B cell (primary cell): Measurements from ENCODE around the gene SWSAP1. TPM values are rescaled to one million over a fixed set of nuclear protein-coding genes. Genes with fewer than 3 reads are reported as not detected.

Experiments used
- ATAC-seq: fragments of 200-7000 bp; cut with Tn5 transposase; one replicate; pipeline ENCODE4 v1.10.0; 2021; ENCODE audit warnings: low read depth, mild to moderate bottlenecking, moderate number of reproducible peaks, moderate library complexity
- CTCF ChIA-PET: fragments of 350-600 bp; sonication (Branson Sonifier 250); formaldehyde crosslinking; loops from one replicate; lab custom pipeline; 2021; ENCODE audit warnings: antibody characterized with exemption, inconsistent platforms; lab: Charles Lee
- POLR2A ChIA-PET: fragments of 350-600 bp; sonication (Branson Sonifier 250); formaldehyde crosslinking; loops from one replicate; lab custom pipeline; 2021; ENCODE audit warnings: antibody characterized with exemption; lab: Charles Lee
- DNase-seq: peaks from one replicate; pipeline ENCODE4 v3.0.0; 2013
- H2AFZ ChIP-seq: 2 replicates; pipeline ENCODE4 v1.6.1; 2012; ENCODE audit warnings: mild to moderate bottlenecking, low read depth, low read length; ENCODE audit not compliant: insufficient read depth, poor library complexity, severe bottlenecking
- H3K27ac ChIP-seq, 2 donors: 1 replicate in 1 of 2; 2 replicates in 1 of 2; pipeline ENCODE4 v1.5.1; 2012 to 2013; ENCODE audit warnings: low read length in 2 of 2, mild to moderate bottlenecking in 2 of 2, moderate library complexity in 1 of 2
- H3K27me3 ChIP-seq, 4 experiments: fragments of 200-600 bp in 1 of 4; sonication (generic) in 1 of 4; replicated peaks in 1 of 4; 1 replicate in 2 of 4; 2 replicates in 2 of 4; pipeline versions ENCODE4 v1.6.1 to v1.7.0; 2013 to 2016; ENCODE audit warnings: low read length in 3 of 4, mild to moderate bottlenecking in 2 of 4, mixed read lengths in 1 of 4, moderate library complexity in 1 of 4; ENCODE audit not compliant: insufficient read depth in 4 of 4, control insufficient read depth in 3 of 4; ENCODE audit errors: control extremely low read depth in 1 of 4
- H3K36me3 ChIP-seq, 2 experiments: replicated peaks in 1 of 2; 1 replicate in 1 of 2; 2 replicates in 1 of 2; pipeline versions ENCODE4 v1.6.1 to v1.7.1; 2013; ENCODE audit warnings: low read length in 1 of 2; ENCODE audit not compliant: insufficient read depth in 2 of 2, control insufficient read depth in 1 of 2; ENCODE audit errors: control extremely low read depth in 1 of 2, extremely low read depth in 1 of 2
- H3K4me1 ChIP-seq, 2 donors: fragments of 200-600 bp in 1 of 2; sonication (generic) in 1 of 2; 1 replicate in 1 of 2; 2 replicates in 1 of 2; pipeline versions ENCODE4 v1.5.1 to v1.6.1; 2013 to 2017; ENCODE audit warnings: low read length in 2 of 2; ENCODE audit not compliant: control insufficient read depth in 2 of 2, insufficient read depth in 2 of 2
- H3K4me2 ChIP-seq: replicated peaks from 2 replicates; pipeline ENCODE3; 2012; ENCODE audit warnings: mild to moderate bottlenecking, low read depth, low read length; ENCODE audit not compliant: poor library complexity, severe bottlenecking
- H3K4me3 ChIP-seq, 5 experiments: fragments of 200-600 bp in 1 of 5; sonication (generic) in 1 of 5; 1 replicate in 3 of 5; 2 replicates in 2 of 5; pipeline versions ENCODE4 v1.5.1 to v1.7.0; 2011 to 2016; ENCODE audit warnings: low read length in 4 of 5, mild to moderate bottlenecking in 4 of 5, low read depth in 2 of 5, control low read depth in 1 of 5, moderate library complexity in 1 of 5; ENCODE audit not compliant: insufficient read depth in 1 of 5; ENCODE audit errors: control extremely low read depth in 1 of 5, extremely low read depth in 1 of 5
- H3K79me2 ChIP-seq: fragments of 200-600 bp; sonication (generic); one replicate; pipeline ENCODE4 v1.6.0; 2016; ENCODE audit warnings: low read length; ENCODE audit not compliant: control insufficient read depth, insufficient read depth
- H3K9ac ChIP-seq: fragments of 200-600 bp; sonication (generic); 2 replicates; pipeline ENCODE4 v1.6.1; 2017; ENCODE audit warnings: mild to moderate bottlenecking, low read length, moderate library complexity
- H3K9me3 ChIP-seq, 3 donors: one replicate each; pipeline versions ENCODE4 v1.6.1 to v1.7.1; 2013; ENCODE audit warnings: low read length in 2 of 3; ENCODE audit not compliant: control insufficient read depth in 2 of 3, insufficient read depth in 1 of 3; ENCODE audit errors: control extremely low read depth in 1 of 3
- H4K20me1 ChIP-seq: 2 replicates; pipeline ENCODE4 v1.6.0; 2012; ENCODE audit warnings: mild to moderate bottlenecking, low read length; ENCODE audit not compliant: insufficient read depth, control insufficient read depth, poor library complexity, severe bottlenecking
- H3K27ac Mint-ChIP-seq: one replicate; pipeline ENCODE4 v1.8.0; 2021; ENCODE audit warnings: mixed read lengths
- H3K27me3 Mint-ChIP-seq: one replicate; pipeline ENCODE4 v1.8.0; 2021; ENCODE audit warnings: mixed read lengths
- H3K4me1 Mint-ChIP-seq: one replicate; pipeline ENCODE4 v1.8.0; 2021; ENCODE audit warnings: mixed read lengths
- H3K4me3 Mint-ChIP-seq: one replicate; pipeline ENCODE4 v1.8.0; 2021; ENCODE audit warnings: mixed read lengths
- H3K9me3 Mint-ChIP-seq: one replicate; pipeline ENCODE4 v1.8.0; 2022; ENCODE audit warnings: mixed read lengths; ENCODE audit not compliant: insufficient read depth
- EZH2 ChIP-seq: IDR thresholded peaks from 2 replicates; pipeline ENCODE4 v1.6.1; 2012; ENCODE audit warnings: borderline replicate concordance, low read depth, mild to moderate bottlenecking, moderate library complexity, low read length; ENCODE audit not compliant: insufficient read depth, poor library complexity, severe bottlenecking
- WGBS: methylation state at CpG from one replicate; pipeline ENCODE4 v1.1.5; 2013; ENCODE audit warnings: missing lambda C conversion rate; ENCODE audit not compliant: insufficient coverage; 5-methylcytosine and 5-hydroxymethylcytosine counted together
- intact Hi-C: fragments of 100-400 bp; cut with micrococcal nuclease; formaldehyde crosslinking; loops from one replicate; pipeline ENCODE4 v1.10.0; 2022
- polyA plus RNA-seq: library from polyadenylated mRNA; depleted of rRNA; stranded (reverse); fragments of >200 nt; gene quantifications from 2 replicates; pipeline ENCODE4 v1.2.3, GENCODE V29; 2012
- total RNA-seq, 2 donors: library from RNA; stranded (reverse); fragments of 120-200 nt in 1 of 2; gene quantifications; 1 replicate in 1 of 2; 2 replicates in 1 of 2; pipeline versions ENCODE4 v1.2.3 to v1.2.4, GENCODE V29; 2013 to 2022
- TF ChIP-seq, protein P1 (sequence below): fragments of 200-600 bp; IDR thresholded peaks from one replicate; pipeline ENCODE4 v1.8.0; 2022; ENCODE audit warnings: antibody characterized with exemption, mild to moderate bottlenecking

Gene SWSAP1
- total and polyA plus RNA-seq, 2 donors (not counting 1 experiment from before 2014, with no cell fraction given), result 5.0 to 7.6 TPM

DNA sequence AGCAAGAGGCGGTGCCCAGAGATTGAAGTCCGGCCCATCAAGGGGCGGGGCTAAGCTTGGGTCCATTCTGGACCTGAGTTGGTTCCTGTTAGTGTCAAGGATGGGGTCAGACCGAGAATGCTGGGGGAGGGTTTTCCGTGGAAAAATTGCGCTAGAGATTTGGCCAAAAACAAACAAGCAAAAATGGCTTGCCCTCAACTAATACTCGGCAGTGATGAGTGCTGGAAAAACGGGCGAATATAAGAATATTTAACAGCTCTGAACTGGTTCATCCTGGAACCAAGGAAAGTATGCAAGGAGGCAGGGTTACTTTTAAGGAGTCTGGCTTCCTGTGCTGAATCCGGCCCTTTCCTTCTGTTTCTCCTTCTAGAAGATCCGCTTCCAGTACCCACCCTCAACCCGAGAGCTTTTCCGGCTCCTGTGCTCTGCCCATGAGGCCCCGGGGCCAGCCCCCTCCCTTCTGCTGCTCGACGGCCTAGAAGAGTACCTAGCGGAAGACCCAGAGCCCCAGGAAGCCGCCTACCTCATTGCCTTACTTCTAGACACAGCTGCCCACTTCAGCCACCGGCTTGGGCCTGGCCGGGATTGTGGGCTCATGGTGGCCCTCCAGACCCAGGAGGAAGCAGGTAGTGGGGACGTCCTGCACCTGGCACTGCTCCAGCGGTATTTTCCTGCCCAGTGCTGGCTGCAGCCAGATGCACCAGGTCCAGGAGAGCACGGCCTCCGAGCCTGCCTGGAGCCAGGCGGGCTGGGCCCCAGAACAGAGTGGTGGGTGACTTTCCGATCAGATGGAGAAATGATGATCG is 880 bp downstream of the SWSAP1 start:
- peaks cover 20% of the 10 kb centered on the region for H3K4me1 Mint-ChIP-seq
- POLR2A ChIA-PET, result interaction anchor here (0.5 to 2.5 kb wide), 11 partner anchors 8 to 914 kb away, joined by 3 to 23 read pairs (median 6); partner anchors contain the start of genes CCDC159, EPOR, RAB3D and TMEM205
- WGBS, result 6% methylated on average over 24 of the region's 27 CpGs
- Histone ChIP-seq H4K20me1 (no peaks in the 10 kb centered on the region), H3K4me2 (peak overlapping the region; percentile 96), H3K27me3 (no peaks in the 10 kb centered on the region), H3K9me3 (no peaks in the 10 kb centered on the region), H3K79me2 (peaks cover 16% of the 10 kb centered on the region), H3K4me1 (peaks cover 31 to 36% of the 10 kb centered on the region in 2 donors), H2AFZ (peak overlapping the region; percentile 84), H3K4me3 (peak overlapping the region; percentile 64 to 83 (median 74)), H3K27ac (peak overlapping the region; percentile 70 to 88), H3K36me3 (no peaks in the 10 kb centered on the region), H3K9ac (peak overlapping the region; percentile 82)
- DNase-seq (peak; percentile 79), ATAC-seq (peak; percentile 9)
- no peak for TF ChIP-seq EZH2
- TF ChIP-seq, protein P1, sequence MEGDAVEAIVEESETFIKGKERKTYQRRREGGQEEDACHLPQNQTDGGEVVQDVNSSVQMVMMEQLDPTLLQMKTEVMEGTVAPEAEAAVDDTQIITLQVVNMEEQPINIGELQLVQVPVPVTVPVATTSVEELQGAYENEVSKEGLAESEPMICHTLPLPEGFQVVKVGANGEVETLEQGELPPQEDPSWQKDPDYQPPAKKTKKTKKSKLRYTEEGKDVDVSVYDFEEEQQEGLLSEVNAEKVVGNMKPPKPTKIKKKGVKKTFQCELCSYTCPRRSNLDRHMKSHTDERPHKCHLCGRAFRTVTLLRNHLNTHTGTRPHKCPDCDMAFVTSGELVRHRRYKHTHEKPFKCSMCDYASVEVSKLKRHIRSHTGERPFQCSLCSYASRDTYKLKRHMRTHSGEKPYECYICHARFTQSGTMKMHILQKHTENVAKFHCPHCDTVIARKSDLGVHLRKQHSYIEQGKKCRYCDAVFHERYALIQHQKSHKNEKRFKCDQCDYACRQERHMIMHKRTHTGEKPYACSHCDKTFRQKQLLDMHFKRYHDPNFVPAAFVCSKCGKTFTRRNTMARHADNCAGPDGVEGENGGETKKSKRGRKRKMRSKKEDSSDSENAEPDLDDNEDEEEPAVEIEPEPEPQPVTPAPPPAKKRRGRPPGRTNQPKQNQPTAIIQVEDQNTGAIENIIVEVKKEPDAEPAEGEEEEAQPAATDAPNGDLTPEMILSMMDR, result no peak
- H3K27me3 Mint-ChIP-seq, result no peaks in the 10 kb centered on the region
- no peak overlapping the region for H3K27ac Mint-ChIP-seq
- no peaks in the 10 kb centered on the region for H3K9me3 Mint-ChIP-seq
- H3K4me3 Mint-ChIP-seq, result no peak overlapping the region
- intact Hi-C loops, result loop anchor here (2.0 to 10.0 kb wide), 2 partner anchors 83 to 1561 kb away; partner anchors contain the start of gene FBXL12
- CTCF ChIA-PET, result interaction anchor here (0.5 to 4.6 kb wide), 11 partner anchors 8 to 110 kb away, joined by 3 to 37 read pairs (median 5); partner anchors contain the start of gene EPOR
